Liver (tissue), 9 donors: ENCODE measurements around the gene CDH1. TPM values are rescaled to one million over a fixed set of nuclear protein-coding genes. Genes with fewer than 3 reads are reported as not detected.

Source experiments
- DNase-seq: peaks from one replicate; pipeline ENCODE4 v3.0.0-alpha.2; 2017; ENCODE audit warnings: low spot score
- H3K27ac ChIP-seq, 2 donors: one replicate each; pipeline ENCODE4 v1.7.0; 2013; ENCODE audit warnings: inconsistent platforms in 2 of 2, low read length in 2 of 2, control low read depth in 1 of 2, low read depth in 1 of 2, mild to moderate bottlenecking in 1 of 2
- H3K27me3 ChIP-seq, 4 donors: one replicate each; pipeline versions ENCODE4 v1.6.1 to v1.7.0; 2013; ENCODE audit warnings: low read length in 3 of 4, inconsistent platforms in 1 of 4, mild to moderate bottlenecking in 1 of 4, moderate library complexity in 1 of 4; ENCODE audit not compliant: control insufficient read depth in 4 of 4, insufficient read depth in 4 of 4
- H3K36me3 ChIP-seq, 4 donors: one replicate each; pipeline versions ENCODE4 v1.6.1 to v1.7.0; 2013; ENCODE audit warnings: low read length in 3 of 4, mild to moderate bottlenecking in 3 of 4, low read depth in 1 of 4, moderate library complexity in 1 of 4; ENCODE audit not compliant: control insufficient read depth in 4 of 4, insufficient read depth in 3 of 4
- H3K4me1 ChIP-seq, 4 donors: one replicate each; pipeline versions ENCODE4 v1.6.1 to v1.7.0; 2013; ENCODE audit warnings: low read length in 3 of 4, mild to moderate bottlenecking in 3 of 4, moderate library complexity in 1 of 4; ENCODE audit not compliant: control insufficient read depth in 4 of 4, insufficient read depth in 4 of 4
- H3K4me3 ChIP-seq, 3 donors: one replicate each; pipeline versions ENCODE4 v1.6.1 to v1.7.0; 2013; ENCODE audit warnings: low read length in 3 of 3, control low read depth in 1 of 3, low read depth in 1 of 3, mild to moderate bottlenecking in 1 of 3
- H3K9ac ChIP-seq, 2 donors: one replicate each; pipeline ENCODE4 v1.7.0; 2013; ENCODE audit warnings: low read length in 2 of 2, mild to moderate bottlenecking in 2 of 2, moderate library complexity in 2 of 2, control low read depth in 1 of 2, low read depth in 1 of 2
- H3K9me3 ChIP-seq, 4 donors: one replicate each; pipeline versions ENCODE4 v1.6.1 to v1.7.0; 2013; ENCODE audit warnings: low read length in 3 of 4; ENCODE audit not compliant: control insufficient read depth in 4 of 4
- FOXA1 ChIP-seq: IDR thresholded peaks from 2 replicates; pipeline ENCODE4 v1.6.1; 2016; ENCODE audit warnings: antibody characterized with exemption
- FOXA2 ChIP-seq: IDR thresholded peaks from 2 replicates; pipeline ENCODE4 v1.6.1; 2016; ENCODE audit warnings: antibody characterized with exemption
- GABPA ChIP-seq, 2 donors: IDR thresholded peaks in 1 of 2; conservative IDR thresholded peaks in 1 of 2; 2 replicates each; pipeline ENCODE4 v1.6.1; 2016; ENCODE audit warnings: antibody characterized with exemption in 2 of 2, mild to moderate bottlenecking in 1 of 2, moderate library complexity in 1 of 2
- HNF4A ChIP-seq, 2 donors: conservative IDR thresholded peaks; 2 replicates each; pipeline ENCODE4 v1.6.1; 2016; ENCODE audit warnings: antibody characterized with exemption in 2 of 2, mild to moderate bottlenecking in 2 of 2
- HNF4G ChIP-seq: IDR thresholded peaks from 2 replicates; pipeline ENCODE4 v1.6.1; 2016; ENCODE audit warnings: antibody characterized with exemption
- JUND ChIP-seq, 2 donors: IDR thresholded peaks; 2 replicates each; pipeline ENCODE4 v1.6.1; 2016; ENCODE audit warnings: antibody characterized with exemption in 2 of 2
- NR2F2 ChIP-seq: IDR thresholded peaks from 2 replicates; pipeline ENCODE4 v1.6.1; 2016; ENCODE audit warnings: antibody characterized with exemption
- RAD21 ChIP-seq, 2 donors: IDR thresholded peaks; 2 replicates each; pipeline ENCODE4 v1.6.1; 2016; ENCODE audit warnings: antibody characterized with exemption in 2 of 2, mild to moderate bottlenecking in 2 of 2
- RXRA ChIP-seq, 2 donors: IDR thresholded peaks; 2 replicates each; pipeline ENCODE4 v1.6.1; 2017 to 2018; ENCODE audit warnings: antibody characterized with exemption in 2 of 2, mild to moderate bottlenecking in 1 of 2
- TAF1 ChIP-seq: conservative IDR thresholded peaks from 2 replicates; pipeline ENCODE4 v1.6.1; 2016; ENCODE audit warnings: antibody characterized with exemption, mild to moderate bottlenecking
- YY1 ChIP-seq: IDR thresholded peaks from 2 replicates; pipeline ENCODE4 v1.6.1; 2016; ENCODE audit warnings: antibody characterized with exemption, mild to moderate bottlenecking
- WGBS: extraction: QIAGEN DNeasy Blood & Tissue Kit; methylation state at CpG from one replicate; pipeline ENCODE4 v1.1.7; 2013; 5-methylcytosine and 5-hydroxymethylcytosine counted together
- polyA plus RNA-seq, 2 donors: library from polyadenylated mRNA; stranded (reverse) in 1 of 2; unstranded in 1 of 2; fragments of 200-250 nt in 1 of 2; fragments of >200 nt in 1 of 2; fragmentation: Nextera tagmentation in 1 of 2; extraction: Ambion mirVana in 1 of 2; gene quantifications; one replicate each; pipeline versions ENCODE4 v1.2.1 to v1.2.3, GENCODE V29; 2013 to 2015
- total RNA-seq, 2 donors: library from RNA; depleted of rRNA; stranded (reverse); fragments of >200 nt; gene quantifications; one replicate each; pipeline ENCODE4 v1.2.3, GENCODE V29; 2014
- TF ChIP-seq, protein P1 (sequence below): IDR thresholded peaks from 2 replicates; pipeline ENCODE4 v1.6.1; 2016; ENCODE audit warnings: antibody characterized with exemption, mild to moderate bottlenecking
- TF ChIP-seq, protein P2 (sequence below): IDR thresholded peaks from 2 replicates; pipeline ENCODE4 v1.6.1; 2016; ENCODE audit warnings: antibody characterized with exemption
- TF ChIP-seq, protein P3 (sequence below): fragments of 150-350 bp; IDR thresholded peaks from 2 replicates; pipeline ENCODE4 v1.5.1; 2017; ENCODE audit warnings: improper control_type of control experiment, low read depth, low read length; ENCODE audit not compliant: missing input control
- TF ChIP-seq, protein P4 (sequence below): IDR thresholded peaks from 2 replicates; pipeline ENCODE4 v1.6.1; 2016; ENCODE audit warnings: antibody characterized with exemption
- TF ChIP-seq, protein P5 (sequence below): IDR thresholded peaks from 2 replicates; pipeline ENCODE4 v1.6.1; 2016; ENCODE audit warnings: antibody characterized with exemption
- donor health status: healthy.
- donor health status: healthy.
- donor health status: healthy.
- donor health status: healthy.
- donor health status: healthy.

The CDH1 gene
- total and polyA plus RNA-seq, 4 donors, result 21.8 to 69.3 (median 50.3) TPM

DNA sequence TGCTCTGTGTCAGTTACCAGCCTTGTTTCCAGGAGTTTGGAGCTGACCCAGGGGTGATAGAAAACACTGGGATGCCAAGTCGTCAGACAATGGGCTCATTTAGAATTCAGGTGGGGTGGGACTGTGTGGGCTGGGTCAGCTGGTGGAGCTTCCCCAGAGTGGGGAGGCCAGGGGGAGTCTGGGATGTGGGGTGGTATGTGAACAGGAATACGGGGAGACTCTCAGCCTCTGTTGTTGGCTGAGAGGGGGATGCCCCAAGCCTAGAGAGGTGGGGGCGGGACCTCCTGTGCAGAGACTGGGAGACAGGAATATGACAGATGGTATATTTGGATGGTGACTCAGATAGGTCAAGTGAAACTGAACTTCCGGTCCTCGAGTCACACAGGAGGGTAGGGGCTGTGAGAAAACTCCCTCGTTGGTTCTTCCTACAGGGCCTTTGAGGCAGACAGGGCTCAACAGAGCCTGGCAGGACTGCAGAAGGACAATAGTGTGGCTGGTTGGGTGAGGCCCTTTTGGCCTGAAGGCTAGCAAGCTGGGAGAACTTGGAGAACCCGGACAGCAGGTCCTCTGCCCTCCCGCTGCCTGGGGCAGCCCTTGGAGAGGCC lies 23.7 kb downstream of the CDH1 start:
- WGBS, result 77% methylated on average over 8 of the region's 8 CpGs
- Histone ChIP-seq H3K4me3 (no peak overlapping the region), H3K9ac (no peak overlapping the region), H3K36me3 (peaks cover 0 to 3% (median under 1%) of the 10 kb centered on the region in 4 donors), H3K27me3 (no peaks in the 10 kb centered on the region), H3K9me3 (no peaks in the 10 kb centered on the region), H3K4me1 (peaks cover 0 to 4% (median 1%) of the 10 kb centered on the region in 4 donors), H3K27ac (peak overlapping the region in 1 of 2 donors; percentile 62)
- TF ChIP-seq RAD21 (IDR thresholded peaks at IDR 0.05) (no peak), HNF4G (no peak), FOXA2 (no peak), NR2F2 (no peak), GABPA (IDR thresholded peaks at IDR 0.05 in 1 of 2, conservative IDR thresholded peaks at IDR 0.05 in 1 of 2) (no peak), YY1 (no peak), HNF4A (conservative IDR thresholded peaks at IDR 0.05) (no peak), FOXA1 (no peak), TAF1 (no peak)
- TF ChIP-seq, protein P1, sequence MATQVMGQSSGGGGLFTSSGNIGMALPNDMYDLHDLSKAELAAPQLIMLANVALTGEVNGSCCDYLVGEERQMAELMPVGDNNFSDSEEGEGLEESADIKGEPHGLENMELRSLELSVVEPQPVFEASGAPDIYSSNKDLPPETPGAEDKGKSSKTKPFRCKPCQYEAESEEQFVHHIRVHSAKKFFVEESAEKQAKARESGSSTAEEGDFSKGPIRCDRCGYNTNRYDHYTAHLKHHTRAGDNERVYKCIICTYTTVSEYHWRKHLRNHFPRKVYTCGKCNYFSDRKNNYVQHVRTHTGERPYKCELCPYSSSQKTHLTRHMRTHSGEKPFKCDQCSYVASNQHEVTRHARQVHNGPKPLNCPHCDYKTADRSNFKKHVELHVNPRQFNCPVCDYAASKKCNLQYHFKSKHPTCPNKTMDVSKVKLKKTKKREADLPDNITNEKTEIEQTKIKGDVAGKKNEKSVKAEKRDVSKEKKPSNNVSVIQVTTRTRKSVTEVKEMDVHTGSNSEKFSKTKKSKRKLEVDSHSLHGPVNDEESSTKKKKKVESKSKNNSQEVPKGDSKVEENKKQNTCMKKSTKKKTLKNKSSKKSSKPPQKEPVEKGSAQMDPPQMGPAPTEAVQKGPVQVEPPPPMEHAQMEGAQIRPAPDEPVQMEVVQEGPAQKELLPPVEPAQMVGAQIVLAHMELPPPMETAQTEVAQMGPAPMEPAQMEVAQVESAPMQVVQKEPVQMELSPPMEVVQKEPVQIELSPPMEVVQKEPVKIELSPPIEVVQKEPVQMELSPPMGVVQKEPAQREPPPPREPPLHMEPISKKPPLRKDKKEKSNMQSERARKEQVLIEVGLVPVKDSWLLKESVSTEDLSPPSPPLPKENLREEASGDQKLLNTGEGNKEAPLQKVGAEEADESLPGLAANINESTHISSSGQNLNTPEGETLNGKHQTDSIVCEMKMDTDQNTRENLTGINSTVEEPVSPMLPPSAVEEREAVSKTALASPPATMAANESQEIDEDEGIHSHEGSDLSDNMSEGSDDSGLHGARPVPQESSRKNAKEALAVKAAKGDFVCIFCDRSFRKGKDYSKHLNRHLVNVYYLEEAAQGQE, result no peak
- TF ChIP-seq, protein P2, sequence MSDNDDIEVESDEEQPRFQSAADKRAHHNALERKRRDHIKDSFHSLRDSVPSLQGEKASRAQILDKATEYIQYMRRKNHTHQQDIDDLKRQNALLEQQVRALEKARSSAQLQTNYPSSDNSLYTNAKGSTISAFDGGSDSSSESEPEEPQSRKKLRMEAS, result no peak
- TF ChIP-seq, protein P3, sequence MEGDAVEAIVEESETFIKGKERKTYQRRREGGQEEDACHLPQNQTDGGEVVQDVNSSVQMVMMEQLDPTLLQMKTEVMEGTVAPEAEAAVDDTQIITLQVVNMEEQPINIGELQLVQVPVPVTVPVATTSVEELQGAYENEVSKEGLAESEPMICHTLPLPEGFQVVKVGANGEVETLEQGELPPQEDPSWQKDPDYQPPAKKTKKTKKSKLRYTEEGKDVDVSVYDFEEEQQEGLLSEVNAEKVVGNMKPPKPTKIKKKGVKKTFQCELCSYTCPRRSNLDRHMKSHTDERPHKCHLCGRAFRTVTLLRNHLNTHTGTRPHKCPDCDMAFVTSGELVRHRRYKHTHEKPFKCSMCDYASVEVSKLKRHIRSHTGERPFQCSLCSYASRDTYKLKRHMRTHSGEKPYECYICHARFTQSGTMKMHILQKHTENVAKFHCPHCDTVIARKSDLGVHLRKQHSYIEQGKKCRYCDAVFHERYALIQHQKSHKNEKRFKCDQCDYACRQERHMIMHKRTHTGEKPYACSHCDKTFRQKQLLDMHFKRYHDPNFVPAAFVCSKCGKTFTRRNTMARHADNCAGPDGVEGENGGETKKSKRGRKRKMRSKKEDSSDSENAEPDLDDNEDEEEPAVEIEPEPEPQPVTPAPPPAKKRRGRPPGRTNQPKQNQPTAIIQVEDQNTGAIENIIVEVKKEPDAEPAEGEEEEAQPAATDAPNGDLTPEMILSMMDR, result no peak
- DNase-seq, result no peak

DNA sequence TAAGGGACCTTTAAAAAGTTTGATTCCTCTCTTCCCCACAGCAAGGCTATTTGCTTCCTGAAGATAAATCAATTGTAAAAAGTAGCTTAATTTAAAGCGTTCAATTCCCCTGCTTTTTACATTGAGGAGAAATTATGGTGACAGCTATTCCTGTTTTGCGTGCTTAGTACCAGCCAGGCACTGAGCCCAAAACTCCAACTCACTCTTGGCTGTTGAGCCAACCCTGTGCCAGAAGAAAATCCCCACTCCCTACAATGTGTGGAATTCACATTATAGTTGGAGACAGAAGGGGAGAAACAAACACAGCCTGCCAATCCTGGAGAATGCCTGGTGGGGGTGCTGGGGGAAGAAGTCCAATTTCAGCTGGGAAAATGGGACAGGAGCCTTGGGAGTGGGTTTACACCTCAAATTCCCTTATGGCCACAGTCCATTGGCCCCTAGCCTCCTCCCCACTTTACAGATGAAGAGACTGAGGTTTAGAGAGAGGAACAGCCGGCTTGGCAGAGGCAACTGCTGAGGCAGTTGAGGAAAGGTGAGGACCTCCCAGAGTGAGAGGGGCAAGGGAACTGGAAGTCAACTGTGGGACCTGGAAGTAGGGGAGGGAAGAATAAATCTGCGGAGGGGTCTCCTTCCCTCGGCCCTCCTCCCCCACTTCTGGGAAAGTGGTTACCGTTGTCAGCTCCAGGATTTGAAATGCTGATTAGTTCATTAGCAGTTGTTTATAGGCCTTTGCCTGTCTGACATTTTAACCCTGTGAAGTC lies 26.1 kb downstream of the CDH1 start:
- TF ChIP-seq JUND (IDR thresholded peaks at IDR 0.05), result no peak
- TF ChIP-seq YY1, result no peak
- no peak for TF ChIP-seq FOXA1
- TF ChIP-seq, protein P4, sequence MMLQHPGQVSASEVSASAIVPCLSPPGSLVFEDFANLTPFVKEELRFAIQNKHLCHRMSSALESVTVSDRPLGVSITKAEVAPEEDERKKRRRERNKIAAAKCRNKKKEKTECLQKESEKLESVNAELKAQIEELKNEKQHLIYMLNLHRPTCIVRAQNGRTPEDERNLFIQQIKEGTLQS, result no peak
- TF ChIP-seq NR2F2, result no peak
- TF ChIP-seq GABPA (IDR thresholded peaks at IDR 0.05 in 1 of 2, conservative IDR thresholded peaks at IDR 0.05 in 1 of 2), result no peak
- TF ChIP-seq, protein P2, result no peak
- TF ChIP-seq, protein P5, sequence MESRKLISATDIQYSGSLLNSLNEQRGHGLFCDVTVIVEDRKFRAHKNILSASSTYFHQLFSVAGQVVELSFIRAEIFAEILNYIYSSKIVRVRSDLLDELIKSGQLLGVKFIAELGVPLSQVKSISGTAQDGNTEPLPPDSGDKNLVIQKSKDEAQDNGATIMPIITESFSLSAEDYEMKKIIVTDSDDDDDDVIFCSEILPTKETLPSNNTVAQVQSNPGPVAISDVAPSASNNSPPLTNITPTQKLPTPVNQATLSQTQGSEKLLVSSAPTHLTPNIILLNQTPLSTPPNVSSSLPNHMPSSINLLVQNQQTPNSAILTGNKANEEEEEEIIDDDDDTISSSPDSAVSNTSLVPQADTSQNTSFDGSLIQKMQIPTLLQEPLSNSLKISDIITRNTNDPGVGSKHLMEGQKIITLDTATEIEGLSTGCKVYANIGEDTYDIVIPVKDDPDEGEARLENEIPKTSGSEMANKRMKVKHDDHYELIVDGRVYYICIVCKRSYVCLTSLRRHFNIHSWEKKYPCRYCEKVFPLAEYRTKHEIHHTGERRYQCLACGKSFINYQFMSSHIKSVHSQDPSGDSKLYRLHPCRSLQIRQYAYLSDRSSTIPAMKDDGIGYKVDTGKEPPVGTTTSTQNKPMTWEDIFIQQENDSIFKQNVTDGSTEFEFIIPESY, result no peak
- TF ChIP-seq HNF4A (conservative IDR thresholded peaks at IDR 0.05), result no peak
- TF ChIP-seq RXRA (IDR thresholded peaks at IDR 0.05), result no peak
- no peak for TF ChIP-seq HNF4G
- no peak for TF ChIP-seq FOXA2
- no peak for DNase-seq
- peaks cover 0 to 4% (median 1%) of the 10 kb centered on the region in 4 donors for H3K4me1 ChIP-seq
- no peak overlapping the region for H3K9ac ChIP-seq
- peaks cover 0 to 2% (median under 1%) of the 10 kb centered on the region in 4 donors for H3K36me3 ChIP-seq
- no peak overlapping the region for H3K4me3 ChIP-seq
- no peaks in the 10 kb centered on the region for H3K9me3 ChIP-seq
- no peak overlapping the region for H3K27ac ChIP-seq
- H3K27me3 ChIP-seq, result no peaks in the 10 kb centered on the region
- WGBS, result 73% methylated on average over 6 of the region's 6 CpGs
